Trophoblast cell (in vitro differentiated cells and primary cell): ENCODE results near the gene SCYGR2.
A peak's percentile ranks its signal among the peaks of the same experiment; 100 is the strongest.

Experiments used
- DNase-seq, 2 donors: peaks; one replicate each; pipeline ENCODE4 v3.0.0-alpha.2; 2016
- H2AFZ ChIP-seq: 2 replicates; pipeline ENCODE4 v1.6.1; 2013; ENCODE audit warnings: low read length, moderate library complexity, mild to moderate bottlenecking; ENCODE audit not compliant: insufficient read depth, poor library complexity
- H2AK5ac ChIP-seq: 2 replicates; pipeline ENCODE4 v1.6.1; 2013; ENCODE audit warnings: mild to moderate bottlenecking, low read length
- H2BK120ac ChIP-seq: 2 replicates; pipeline ENCODE4 v1.6.1; 2013; ENCODE audit warnings: low read length, mild to moderate bottlenecking, moderate library complexity; ENCODE audit not compliant: insufficient read depth, poor library complexity
- H2BK12ac ChIP-seq: 2 replicates; pipeline ENCODE4 v1.6.1; 2013; ENCODE audit warnings: mild to moderate bottlenecking, low read length, moderate library complexity
- H2BK5ac ChIP-seq: 2 replicates; pipeline ENCODE4 v1.6.1; 2013; ENCODE audit warnings: low read length, low read depth, moderate library complexity, mild to moderate bottlenecking; ENCODE audit not compliant: poor library complexity
- H3K14ac ChIP-seq: 2 replicates; pipeline ENCODE4 v1.6.1; 2013; ENCODE audit warnings: mild to moderate bottlenecking, low read length
- H3K18ac ChIP-seq: 2 replicates; pipeline ENCODE4 v1.6.1; 2013; ENCODE audit warnings: mild to moderate bottlenecking, low read length
- H3K23ac ChIP-seq: 2 replicates; pipeline ENCODE4 v1.6.1; 2013; ENCODE audit warnings: low read length
- H3K27ac ChIP-seq: 2 replicates; pipeline ENCODE4 v1.5.1; 2013; ENCODE audit warnings: low read depth, mild to moderate bottlenecking, inconsistent platforms, low read length, moderate library complexity
- H3K27me3 ChIP-seq: 2 replicates; pipeline ENCODE4 v1.6.1; 2013; ENCODE audit warnings: inconsistent platforms, mild to moderate bottlenecking, low read length, moderate library complexity; ENCODE audit not compliant: insufficient read depth
- H3K36me3 ChIP-seq, 2 experiments: 1 replicate in 1 of 2; 2 replicates in 1 of 2; pipeline ENCODE4 v1.6.1; 2013; ENCODE audit warnings: low read length in 2 of 2, mild to moderate bottlenecking in 2 of 2, moderate library complexity in 1 of 2; ENCODE audit not compliant: insufficient read depth in 2 of 2, control insufficient read depth in 1 of 2
- H3K4ac ChIP-seq: 2 replicates; pipeline ENCODE4 v1.6.1; 2013; ENCODE audit warnings: low read depth, mild to moderate bottlenecking, low read length, moderate library complexity
- H3K4me1 ChIP-seq, 2 experiments: 1 replicate in 1 of 2; 2 replicates in 1 of 2; pipeline ENCODE4 v1.6.1; 2013; ENCODE audit warnings: low read length in 2 of 2, mild to moderate bottlenecking in 2 of 2, moderate library complexity in 1 of 2; ENCODE audit not compliant: insufficient read depth in 2 of 2, control insufficient read depth in 1 of 2
- H3K4me2 ChIP-seq: 2 replicates; pipeline ENCODE4 v1.6.1; 2013; ENCODE audit warnings: inconsistent platforms, mild to moderate bottlenecking, low read length, moderate library complexity
- H3K4me3 ChIP-seq: 2 replicates; pipeline ENCODE4 v1.5.1; 2013; ENCODE audit warnings: mild to moderate bottlenecking, low read depth, low read length, inconsistent platforms
- H3K79me1 ChIP-seq: one replicate; pipeline ENCODE4 v1.6.1; 2013; ENCODE audit warnings: low read length
- H3K79me2 ChIP-seq: 2 replicates; pipeline ENCODE4 v1.6.1; 2013; ENCODE audit warnings: low read length, mild to moderate bottlenecking; ENCODE audit not compliant: control insufficient read depth, insufficient read depth, poor library complexity
- H3K9ac ChIP-seq: 2 replicates; pipeline ENCODE4 v1.6.1; 2013; ENCODE audit warnings: mild to moderate bottlenecking, low read length
- H3K9me3 ChIP-seq: 2 replicates; pipeline ENCODE4 v1.6.1; 2013; ENCODE audit warnings: low read depth, mild to moderate bottlenecking, control low read depth, inconsistent platforms, low read length; ENCODE audit not compliant: insufficient read depth
- H4K12ac ChIP-seq: 2 replicates; pipeline ENCODE4 v1.6.1; 2013; ENCODE audit warnings: low read depth, mild to moderate bottlenecking, low read length, moderate library complexity
- H4K8ac ChIP-seq: 2 replicates; pipeline ENCODE4 v1.6.1; 2013; ENCODE audit warnings: low read depth, mild to moderate bottlenecking, low read length, moderate library complexity
- H4K91ac ChIP-seq: one replicate; pipeline ENCODE4 v1.6.1; 2013; ENCODE audit warnings: low read depth, mild to moderate bottlenecking, low read length, moderate library complexity
- WGBS: extraction: QIAGEN DNeasy Blood & Tissue Kit; methylation state at CpG from one replicate; pipeline ENCODE4 v1.1.7; 2013; ENCODE audit warnings: missing lambda C conversion rate; ENCODE audit not compliant: insufficient read length, insufficient coverage; ENCODE audit errors: extremely low coverage; 5-methylcytosine and 5-hydroxymethylcytosine counted together

The SCYGR2 gene

GRCh38 chr2:227614246-227614645 lies 15.6 kb downstream of the SCYGR2 start:
- Histone ChIP-seq H3K4ac (no peak overlapping the region), H3K27me3 (no peaks in the 10 kb centered on the region), H2AK5ac (no peak overlapping the region), H3K9ac (no peak overlapping the region), H2BK120ac (no peak overlapping the region), H4K8ac (no peak overlapping the region), H3K9me3 (no peaks in the 10 kb centered on the region), H3K4me2 (no peak overlapping the region), H3K79me2 (no peaks in the 10 kb centered on the region), H3K79me1 (no peaks in the 10 kb centered on the region), H2BK12ac (no peak overlapping the region), H4K12ac (no peak overlapping the region), H4K91ac (no peak overlapping the region), H3K18ac (no peak overlapping the region), H3K4me3 (no peak overlapping the region), H3K27ac (no peak overlapping the region), H3K36me3 (no peaks in the 10 kb centered on the region), H2BK5ac (no peak overlapping the region), H2AFZ (no peak overlapping the region), H3K14ac (no peak overlapping the region), H3K23ac (no peak overlapping the region), H3K4me1 (no peaks in the 10 kb centered on the region)
- WGBS, result no CpG with 5 or more reads among the region's 4 CpGs
- DNase-seq, result peak; percentile 58 to 60

GRCh38 chr2:227614740-227615139 lies 16.0 kb downstream of the SCYGR2 start, which contains the start of gene SCYGR3:
SCYGR3 (minus strand) TSS chr2:227614840; CDS start chr2:227614840, 0 bp downstream.
- H4K91ac ChIP-seq, result no peak within 1 kb of the TSS
- WGBS, result no CpG with 5 or more reads among the region's 4 CpGs

GRCh38 chr2:227615181-227615580 lies 16.5 kb downstream of the SCYGR2 start:
- Histone ChIP-seq H2AK5ac (no peak overlapping the region), H3K79me2 (no peaks in the 10 kb centered on the region), H3K4me3 (no peak overlapping the region), H4K91ac (no peak overlapping the region), H3K27me3 (no peaks in the 10 kb centered on the region), H3K9me3 (no peaks in the 10 kb centered on the region), H3K79me1 (no peaks in the 10 kb centered on the region), H3K36me3 (no peaks in the 10 kb centered on the region), H2AFZ (no peak overlapping the region), H2BK5ac (no peak overlapping the region), H3K27ac (no peak overlapping the region), H3K4ac (no peak overlapping the region), H2BK12ac (no peak overlapping the region), H3K23ac (no peak overlapping the region), H3K4me2 (no peak overlapping the region), H3K18ac (no peak overlapping the region), H3K4me1 (no peaks in the 10 kb centered on the region), H2BK120ac (no peak overlapping the region), H3K9ac (no peak overlapping the region), H4K12ac (no peak overlapping the region), H3K14ac (no peak overlapping the region), H4K8ac (no peak overlapping the region)
- DNase-seq, result no peak
- no CpG with 5 or more reads among the region's 4 CpGs for WGBS

More at GRCh38 chr2:227614740-227615139, 16.0 kb downstream of the SCYGR2 start, which contains the start of gene SCYGR3:
- no peak within 1 kb of the TSS for H2AFZ ChIP-seq
- no peak within 1 kb of the TSS for H4K8ac ChIP-seq
- no peak within 1 kb of the TSS for H3K27ac ChIP-seq
- H3K4me1 ChIP-seq, result no peaks in the 10 kb centered on the region
- no peak within 1 kb of the TSS for H3K18ac ChIP-seq
- no peak within 1 kb of the TSS for H3K4me3 ChIP-seq
- H3K27me3 ChIP-seq, result no peaks in the 10 kb centered on the region
- H3K23ac ChIP-seq, result no peak within 1 kb of the TSS
- no peaks in the 10 kb centered on the region for H3K9me3 ChIP-seq
- no peaks in the 10 kb centered on the region for H3K79me1 ChIP-seq
- H3K9ac ChIP-seq, result no peak within 1 kb of the TSS
- DNase-seq, result no peak
- no peak within 1 kb of the TSS for H3K14ac ChIP-seq
- H2BK120ac ChIP-seq, result no peak within 1 kb of the TSS
- H2BK5ac ChIP-seq, result no peak within 1 kb of the TSS
- no peak within 1 kb of the TSS for H2BK12ac ChIP-seq
- H4K12ac ChIP-seq, result no peak within 1 kb of the TSS
- H2AK5ac ChIP-seq, result no peak within 1 kb of the TSS
- no peaks in the 10 kb centered on the region for H3K36me3 ChIP-seq
- H3K4ac ChIP-seq, result no peak within 1 kb of the TSS
- H3K4me2 ChIP-seq, result no peak within 1 kb of the TSS
- H3K79me2 ChIP-seq, result no peaks in the 10 kb centered on the region

- no peak overlapping the region for H3K4ac ChIP-seq
- H2BK5ac ChIP-seq, result no peak overlapping the region
- no peaks in the 10 kb centered on the region for H3K36me3 ChIP-seq
- H3K9ac ChIP-seq, result no peak overlapping the region
- no peak overlapping the region for H4K12ac ChIP-seq
- no peak overlapping the region for H3K18ac ChIP-seq
- H4K8ac ChIP-seq, result no peak overlapping the region
- H3K27ac ChIP-seq, result no peak overlapping the region
- H3K9me3 ChIP-seq, result no peaks in the 10 kb centered on the region
- no CpG with 5 or more reads among the region's 5 CpGs for WGBS
- H2AK5ac ChIP-seq, result no peak overlapping the region
- no peak overlapping the region for H2BK12ac ChIP-seq
- no peaks in the 10 kb centered on the region for H3K27me3 ChIP-seq
- no peak overlapping the region for H3K23ac ChIP-seq
- no peak for DNase-seq
- no peak overlapping the region for H2BK120ac ChIP-seq
- no peak overlapping the region for H3K14ac ChIP-seq
- H2AFZ ChIP-seq, result no peak overlapping the region
- H3K4me2 ChIP-seq, result no peak overlapping the region
- H3K4me3 ChIP-seq, result no peak overlapping the region
- no peaks in the 10 kb centered on the region for H3K79me1 ChIP-seq
- no peaks in the 10 kb centered on the region for H3K79me2 ChIP-seq
- no peaks in the 10 kb centered on the region for H3K4me1 ChIP-seq
- H4K91ac ChIP-seq, result no peak overlapping the region
These were observed 17.2 kb downstream of the SCYGR2 start for GRCh38 chr2:227615906-227616305.
